Measurements from ENCODE around the gene COA7.
A peak's percentile ranks its signal among the peaks of the same experiment; 100 is the strongest.
"Not testable (repeated sequence)": the region's sequence is repeated elsewhere in the genome, so short reads cannot be mapped to it uniquely, and the experiment has no call there.

Gene COA7

GRCh38 chr1:52706941-52707926, 9.1 kb upstream of the COA7 start:
- H3K9ac ChIP-seq: no peak overlapping the region
- no peak overlapping the region for H3K27ac ChIP-seq
- H3K4me3 ChIP-seq: no peak overlapping the region
- H3K36me3 ChIP-seq: no peaks in the 10 kb centered on the region
- H4K20me1 ChIP-seq: no peaks in the 10 kb centered on the region
- no peak overlapping the region for H3K4me2 ChIP-seq
- no peaks in the 10 kb centered on the region for H3K9me3 ChIP-seq
- no peaks in the 10 kb centered on the region for H3K27me3 ChIP-seq
- TF ChIP-seq Cebpa-rat (IDR thresholded peaks at IDR 0.05): no peak
- peaks cover 16% of the 10 kb centered on the region for H3K4me1 ChIP-seq

DNA sequence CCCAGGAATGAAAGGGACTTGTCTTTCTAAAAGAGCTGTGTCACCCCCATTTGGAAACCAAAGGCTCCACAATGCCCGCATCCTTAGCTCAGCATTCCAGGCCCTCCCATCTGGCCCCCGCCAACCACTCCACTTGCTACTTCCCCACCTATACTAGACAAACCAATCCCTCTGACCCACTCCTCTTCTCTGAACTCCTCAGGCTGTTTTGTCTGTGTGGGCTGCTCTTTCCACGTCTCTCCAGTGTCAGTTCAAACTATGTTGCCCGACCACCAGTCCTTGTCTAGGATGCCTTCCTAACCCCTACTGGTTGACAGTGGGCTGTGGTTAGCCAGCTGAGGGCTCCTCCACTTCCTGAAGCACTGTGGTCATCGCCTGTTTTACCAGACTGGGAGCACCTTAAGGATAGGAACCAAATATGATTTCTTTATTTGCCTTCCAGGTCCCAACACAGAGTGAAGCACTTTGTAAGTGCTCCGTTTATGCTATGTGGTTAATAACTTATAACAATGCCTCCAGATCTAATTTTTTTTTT, 8.1 kb upstream of the COA7 start:
- H3K27ac ChIP-seq: no peak overlapping the region
- no peaks in the 10 kb centered on the region for H3K27me3 ChIP-seq
- TF ChIP-seq Cebpa-rat (IDR thresholded peaks at IDR 0.05): no peak
- no peaks in the 10 kb centered on the region for H3K36me3 ChIP-seq
- no peak overlapping the region for H3K4me3 ChIP-seq
- H3K9me3 ChIP-seq: no peaks in the 10 kb centered on the region
- no peak overlapping the region for H3K4me2 ChIP-seq
- H3K4me1 ChIP-seq: peaks cover 17% of the 10 kb centered on the region
- no peaks in the 10 kb centered on the region for H4K20me1 ChIP-seq
- no peak overlapping the region for H3K9ac ChIP-seq

GRCh38 chr1:52702886-52703787, 5.0 kb upstream of the COA7 start:
- Histone ChIP-seq H3K27me3 (no peaks in the 10 kb centered on the region), H3K27ac (peak overlapping the region; percentile 83), H3K4me1 (peaks cover 24% of the 10 kb centered on the region), H4K20me1 (no peaks in the 10 kb centered on the region), H3K4me3 (peak overlapping the region; percentile 63), H3K4me2 (peak overlapping the region; percentile 84), H3K9me3 (no peaks in the 10 kb centered on the region), H3K36me3 (no peaks in the 10 kb centered on the region), H3K9ac (peak overlapping the region; percentile 76)
- TF ChIP-seq Cebpa-rat (IDR thresholded peaks at IDR 0.05): peak; percentile 54; the same call in 1 of the 2 replicates

DNA sequence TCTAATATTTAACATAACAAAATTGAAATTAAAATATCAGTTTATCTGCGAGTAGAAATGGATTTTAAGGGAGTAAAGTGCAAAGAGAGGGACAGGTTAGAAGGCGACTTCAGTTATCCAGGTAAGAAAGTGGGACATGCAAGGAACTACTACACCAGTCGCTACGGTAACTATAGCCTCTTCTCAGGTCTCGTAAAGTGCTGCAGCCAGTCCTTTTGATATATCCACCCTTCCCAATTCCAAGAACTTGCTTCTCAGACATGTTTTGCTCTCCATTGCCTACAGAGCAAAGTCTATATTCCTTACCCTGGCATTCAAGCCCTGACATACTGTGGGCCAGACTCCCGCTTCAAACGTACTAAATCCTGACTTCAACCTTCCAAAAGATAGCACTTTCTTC, 2.5 kb downstream of the COA7 start:
- TF ChIP-seq Cebpa-rat (IDR thresholded peaks at IDR 0.05): no peak
- H3K27ac ChIP-seq: no peak overlapping the region
- peaks cover 37% of the 10 kb centered on the region for H4K20me1 ChIP-seq
- H3K9ac ChIP-seq: no peak overlapping the region
- H3K4me2 ChIP-seq: no peak overlapping the region
- peaks cover 46% of the 10 kb centered on the region for H3K36me3 ChIP-seq
- H3K4me3 ChIP-seq: no peak overlapping the region
- H3K9me3 ChIP-seq: no peaks in the 10 kb centered on the region
- no peaks in the 10 kb centered on the region for H3K27me3 ChIP-seq
- H3K4me1 ChIP-seq: peaks cover 13% of the 10 kb centered on the region

- no peak for TF ChIP-seq Cebpa-rat (IDR thresholded peaks at IDR 0.05)
- Histone ChIP-seq H3K9ac (no peak overlapping the region), H3K4me2 (no peak overlapping the region), H3K27me3 (no peaks in the 10 kb centered on the region), H3K27ac (no peak overlapping the region), H4K20me1 (peaks cover 39% of the 10 kb centered on the region), H3K9me3 (no peaks in the 10 kb centered on the region), H3K36me3 (peaks cover 63% of the 10 kb centered on the region), H3K4me3 (no peak overlapping the region), H3K4me1 (peaks cover 13% of the 10 kb centered on the region)
Observed at GRCh38 chr1:52693843-52694242, 4.3 kb downstream of the COA7 start.

DNA sequence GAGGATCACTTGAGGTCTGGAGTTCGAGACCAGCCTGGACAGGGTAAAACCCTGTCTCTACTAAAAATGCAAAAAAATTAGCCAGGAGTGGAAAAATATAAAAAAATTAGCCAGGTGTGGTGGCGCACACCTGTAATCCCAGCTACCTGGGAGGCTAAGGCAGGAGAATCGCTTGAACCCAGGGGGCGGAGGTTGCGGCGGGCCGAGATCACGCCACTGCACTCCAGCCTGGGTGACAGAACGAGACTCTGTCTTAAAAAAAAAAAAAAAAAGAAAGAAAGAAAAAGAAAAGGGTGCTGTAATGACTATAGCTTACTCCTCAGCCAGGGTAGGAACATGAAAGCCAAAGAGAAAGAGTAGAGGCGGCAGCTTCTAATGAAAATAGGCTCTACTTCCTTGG, 4.8 kb downstream of the COA7 start:
- not testable (repeated sequence) for H3K4me1 ChIP-seq

GRCh38 chr1:52692697-52693096, 5.5 kb downstream of the COA7 start:
- no peaks in the 10 kb centered on the region for H3K27me3 ChIP-seq
- H3K36me3 ChIP-seq: peaks cover 74% of the 10 kb centered on the region
- H3K9me3 ChIP-seq: no peaks in the 10 kb centered on the region
- no peak overlapping the region for H3K4me3 ChIP-seq
- no peak overlapping the region for H3K27ac ChIP-seq
- H3K9ac ChIP-seq: no peak overlapping the region
- no peak overlapping the region for H3K4me2 ChIP-seq
- TF ChIP-seq Cebpa-rat (IDR thresholded peaks at IDR 0.05): no peak
- H4K20me1 ChIP-seq: peaks cover 39% of the 10 kb centered on the region
- peaks cover 7% of the 10 kb centered on the region; the same call in 1 of the 2 replicates for H3K4me1 ChIP-seq

More for the DNA sequence above, 4.8 kb downstream of the COA7 start:
- H3K27ac ChIP-seq, H3K4me2 ChIP-seq, H3K4me3 ChIP-seq, H3K27me3 ChIP-seq, H3K9me3 ChIP-seq, H3K9ac ChIP-seq: not testable (repeated sequence)
- Histone ChIP-seq H3K36me3 (peaks cover 68% of the 10 kb centered on the region), H4K20me1 (peaks cover 39% of the 10 kb centered on the region)

DNA sequence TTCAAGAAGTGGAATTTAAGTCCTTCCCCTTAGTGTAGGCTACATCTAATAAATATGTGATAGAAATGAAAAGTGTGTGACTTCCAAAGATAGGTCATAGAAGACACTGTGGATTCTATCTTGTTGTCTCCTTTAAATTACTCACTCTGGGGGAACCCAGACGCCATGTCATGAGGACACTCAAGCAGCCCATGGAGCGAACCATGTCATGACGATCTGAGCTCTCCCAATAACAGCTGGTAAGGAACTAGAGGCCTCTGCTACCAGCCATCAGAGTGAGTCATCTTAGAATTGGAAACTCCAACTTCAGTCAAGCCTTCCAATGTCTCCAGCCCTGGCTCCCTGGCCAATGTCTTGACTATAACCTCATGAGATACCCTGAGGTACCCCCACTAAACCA, 6.3 kb downstream of the COA7 start:
- Histone ChIP-seq H3K4me1 (peaks cover under 1% of the 10 kb centered on the region; the same call in 1 of the 2 replicates), H3K36me3 (peaks cover 83% of the 10 kb centered on the region), H4K20me1 (peaks cover 39% of the 10 kb centered on the region), H3K9ac (no peak overlapping the region), H3K4me3 (no peak overlapping the region), H3K4me2 (no peak overlapping the region), H3K27me3 (no peaks in the 10 kb centered on the region), H3K9me3 (no peaks in the 10 kb centered on the region), H3K27ac (no peak overlapping the region)
- no peak for TF ChIP-seq Cebpa-rat (IDR thresholded peaks at IDR 0.05)

DNA sequence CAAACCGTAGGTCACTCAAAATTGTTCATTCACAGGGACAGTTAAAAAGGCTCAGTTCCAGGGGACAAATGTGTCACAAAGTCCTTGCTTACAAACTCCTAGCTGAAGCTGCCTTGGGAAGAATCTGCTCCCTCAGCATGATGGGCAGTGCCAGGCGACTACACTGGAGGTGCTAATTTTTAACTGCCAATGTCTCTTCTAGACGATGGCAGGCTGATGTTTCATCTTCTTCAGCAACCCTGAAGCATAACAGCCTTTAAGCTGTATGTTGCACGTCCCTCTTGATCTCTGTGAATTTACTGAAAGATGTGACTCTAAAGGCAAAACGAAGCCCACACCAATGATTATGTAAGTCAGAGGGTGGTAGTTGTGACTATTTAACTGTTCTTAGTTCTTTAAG, 11.3 kb downstream of the COA7 start:
- no peaks in the 10 kb centered on the region for H3K27me3 ChIP-seq
- H3K4me2 ChIP-seq: no peak overlapping the region
- H3K36me3 ChIP-seq: peaks cover 85% of the 10 kb centered on the region
- TF ChIP-seq Cebpa-rat (IDR thresholded peaks at IDR 0.05): no peak
- 0 out of 2 replicates have a peak, but pooled peaks cover 4% of the 10 kb centered on the region for H3K9me3 ChIP-seq
- H3K9ac ChIP-seq: peak overlapping the region; percentile 6; the same call in 1 of the 2 replicates
- 0 out of 2 replicates have a peak overlapping the region, but pooled peaks have one; percentile 18 for H3K27ac ChIP-seq
- peaks cover 9% of the 10 kb centered on the region; the same call in 1 of the 2 replicates for H4K20me1 ChIP-seq
- H3K4me3 ChIP-seq: no peak overlapping the region
- peaks cover 18% of the 10 kb centered on the region for H3K4me1 ChIP-seq

All from BLaER1 (cell line).